IMR-90 (cell line): ENCODE results near the gene SPEF2. TPM values are rescaled to one million over a fixed set of nuclear protein-coding genes. Genes with fewer than 3 reads are reported as not detected.

Source experiments
- ATAC-seq: fragments of 200-7000 bp; cut with Tn5 transposase; 2 replicates; pipeline ENCODE4 v1.9.1; 2020; ENCODE audit warnings: low read depth, mild to moderate bottlenecking, moderate library complexity
- BruUV-seq: library from RNA; stranded (reverse); fragments of 400-500 nt; replicated peaks from 2 replicates; lab custom pipeline; 2021; lab: Mats Ljungman, UMichigan
- CTCF ChIA-PET: fragments of 300-600 bp; formaldehyde crosslinking; extraction: SDS; loops from one replicate; lab custom pipeline; 2021; ENCODE audit warnings: antibody characterized with exemption; lab: Yijun Ruan, JAX
- POLR2A ChIA-PET: fragments of 300-600 bp; sonication (Branson Sonifier 250); formaldehyde crosslinking; loops from one replicate; lab custom pipeline; 2022; ENCODE audit warnings: antibody characterized with exemption; ENCODE audit not compliant: unreplicated experiment; lab: Charles Lee
- DNase-seq: peaks from one replicate; pipeline ENCODE4 v3.0.0; 2013
- H2AFZ ChIP-seq: replicated peaks from 2 replicates; pipeline ENCODE3; 2013; ENCODE audit warnings: low read length, mild to moderate bottlenecking; ENCODE audit not compliant: poor library complexity
- H2AK5ac ChIP-seq: 2 replicates; pipeline ENCODE4 v1.6.1; 2013; ENCODE audit warnings: low read depth, low read length, inconsistent platforms
- H2AK9ac ChIP-seq: replicated peaks from 2 replicates; pipeline ENCODE3; 2013; ENCODE audit warnings: mild to moderate bottlenecking, low read depth, low read length, moderate library complexity; ENCODE audit not compliant: poor library complexity
- H2BK120ac ChIP-seq: 2 replicates; pipeline ENCODE4 v1.6.1; 2013; ENCODE audit warnings: low read depth, low read length, inconsistent platforms
- H2BK15ac ChIP-seq: 3 replicates; pipeline ENCODE4 v1.6.1; 2013; ENCODE audit warnings: low read depth, low read length, inconsistent platforms
- H2BK20ac ChIP-seq: 2 replicates; pipeline ENCODE4 v1.6.1; 2013; ENCODE audit warnings: low read depth, mild to moderate bottlenecking, inconsistent platforms, low read length, moderate library complexity
- H2BK5ac ChIP-seq: 2 replicates; pipeline ENCODE4 v1.6.1; 2013; ENCODE audit warnings: mild to moderate bottlenecking, low read depth, low read length, inconsistent platforms; ENCODE audit not compliant: poor library complexity, severe bottlenecking
- H3K14ac ChIP-seq: replicated peaks from 2 replicates; pipeline ENCODE4 v1.6.1; 2013; ENCODE audit warnings: low read depth, low read length, inconsistent platforms
- H3K18ac ChIP-seq: 2 replicates; pipeline ENCODE4 v1.6.1; 2013; ENCODE audit warnings: low read depth, low read length, control low read depth
- H3K23ac ChIP-seq: 2 replicates; pipeline ENCODE4 v1.6.1; 2013; ENCODE audit warnings: low read depth, low read length, inconsistent platforms
- H3K27ac ChIP-seq: 2 replicates; pipeline ENCODE4 v1.5.1; 2013; ENCODE audit warnings: mild to moderate bottlenecking, control low read depth, low read length; ENCODE audit not compliant: insufficient read depth
- H3K27me3 ChIP-seq: 2 replicates; pipeline ENCODE4 v1.6.1; 2013; ENCODE audit warnings: low read length; ENCODE audit not compliant: control insufficient read depth, insufficient read depth
- H3K36me3 ChIP-seq: 2 replicates; pipeline ENCODE4 v1.6.1; 2013; ENCODE audit warnings: low read length, mixed read lengths; ENCODE audit not compliant: control insufficient read depth, insufficient read depth
- H3K4ac ChIP-seq: 2 replicates; pipeline ENCODE4 v1.6.1; 2013; ENCODE audit warnings: low read depth, low read length, inconsistent platforms
- H3K4me1 ChIP-seq: 2 replicates; pipeline ENCODE4 v1.6.1; 2013; ENCODE audit warnings: low read length, mixed read lengths; ENCODE audit not compliant: control insufficient read depth, insufficient read depth
- H3K4me2 ChIP-seq: 2 replicates; pipeline ENCODE4 v1.6.1; 2013; ENCODE audit warnings: low read depth, mild to moderate bottlenecking, control low read depth, low read length, moderate library complexity
- H3K4me3 ChIP-seq: 2 replicates; pipeline ENCODE4 v1.5.1; 2013; ENCODE audit warnings: low read depth, mild to moderate bottlenecking, control low read depth, low read length, moderate library complexity; ENCODE audit not compliant: insufficient read depth
- H3K56ac ChIP-seq: 2 replicates; pipeline ENCODE4 v1.6.1; 2013; ENCODE audit warnings: low read length, inconsistent platforms; ENCODE audit not compliant: insufficient read depth; ENCODE audit errors: extremely low read depth
- H3K79me1 ChIP-seq, 2 experiments: 2 replicates each; pipeline ENCODE4 v1.6.1; 2013; ENCODE audit warnings: low read length in 2 of 2, inconsistent platforms in 1 of 2, low read depth in 1 of 2
- H3K9ac ChIP-seq: 2 replicates; pipeline ENCODE4 v1.6.1; 2013; ENCODE audit warnings: low read depth, low read length, control low read depth
- H3K9me1 ChIP-seq: 2 replicates; pipeline ENCODE4 v1.6.1; 2013; ENCODE audit warnings: low read length, inconsistent platforms; ENCODE audit not compliant: insufficient read depth
- H3K9me3 ChIP-seq: 2 replicates; pipeline ENCODE4 v1.6.1; 2013; ENCODE audit warnings: low read length; ENCODE audit not compliant: control insufficient read depth, insufficient read depth
- H4K20me1 ChIP-seq: 2 replicates; pipeline ENCODE4 v1.6.1; 2013; ENCODE audit warnings: low read length, inconsistent platforms; ENCODE audit not compliant: insufficient read depth
- H4K5ac ChIP-seq: 2 replicates; pipeline ENCODE4 v1.6.1; 2013; ENCODE audit warnings: mild to moderate bottlenecking, low read depth, low read length, control low read depth
- H4K8ac ChIP-seq, 2 experiments: 2 replicates each; pipeline ENCODE4 v1.6.1; 2013; ENCODE audit warnings: low read depth in 2 of 2, low read length in 2 of 2, control low read depth in 1 of 2, inconsistent platforms in 1 of 2
- H4K91ac ChIP-seq: 2 replicates; pipeline ENCODE4 v1.6.1; 2013; ENCODE audit warnings: low read depth, low read length, inconsistent platforms; ENCODE audit not compliant: insufficient read depth
- MAFK ChIP-seq: IDR thresholded peaks from 2 replicates; pipeline ENCODE4 v1.6.1; 2012; ENCODE audit warnings: low read depth, low read length, improper control_type of control experiment
- USF2 ChIP-seq: fragments of 150-350 bp; IDR thresholded peaks from 2 replicates; pipeline ENCODE4 v1.6.1; 2017; ENCODE audit warnings: mild to moderate bottlenecking, antibody characterized with exemption, low read length, low read depth
- WGBS, 2 experiments: methylation state at CpG; one replicate each; pipeline versions ENCODE4 v1.1.5 to v1.1.7; 2013; ENCODE audit warnings: missing lambda C conversion rate in 2 of 2; ENCODE audit not compliant: insufficient read length in 1 of 2; ENCODE audit errors: extremely low coverage in 2 of 2; 5-methylcytosine and 5-hydroxymethylcytosine counted together
- dilution Hi-C: fragments of 300-500 bp; cut with HindIII; formaldehyde crosslinking; loops from one replicate; pipeline ENCODE4 v1.14.3; 2018; ENCODE audit warnings: low sequenced_read_pairs; ENCODE audit not compliant: unreplicated experiment
- in situ Hi-C: fragments of 300-500 bp; cut with MboI; formaldehyde crosslinking; loops from 3 replicates; pipeline ENCODE4 v1.14.3; 2019; ENCODE audit warnings: low sequenced_read_pairs, inconsistent platforms, mixed read lengths
- intact Hi-C: fragments of 100-400 bp; cut with micrococcal nuclease; formaldehyde crosslinking; loops from 2 replicates; pipeline ENCODE4 v1.10.0; 2022
- polyA plus RNA-seq, 3 experiments: library from polyadenylated mRNA; depleted of rRNA; stranded (reverse); fragments of >200 nt; gene quantifications; 2 replicates each; pipeline ENCODE4 v1.2.3, GENCODE V29; 2012; ENCODE audit warnings: low replicate concordance in 1 of 3
- total RNA-seq: library from RNA; depleted of rRNA; stranded (reverse); fragments of >200 nt; gene quantifications from 2 replicates; pipeline ENCODE4 v1.2.3, GENCODE V29; 2012

SPEF2 gene
- total and polyA plus RNA-seq, 2 of the 4 experiments (the other 2 are of a cell fraction): 1.7 to 2.3 TPM

- ATAC-seq (no peak), DNase-seq (no peak)
- Histone ChIP-seq H3K9me3 (no peaks in the 10 kb centered on the region), H4K91ac (no peak overlapping the region), H3K79me1 (no peaks in the 10 kb centered on the region), H2AK9ac (no peak overlapping the region), H3K4ac (no peak overlapping the region), H3K4me3 (no peak overlapping the region), H4K8ac (no peak overlapping the region), H3K23ac (no peak overlapping the region), H3K14ac (no peak overlapping the region), H2AK5ac (no peak overlapping the region), H2AFZ (no peak overlapping the region), H2BK15ac (no peak overlapping the region), H3K56ac (no peak overlapping the region), H3K9me1 (no peaks in the 10 kb centered on the region), H2BK120ac (no peak overlapping the region), H2BK20ac (no peak overlapping the region), H2BK5ac (no peak overlapping the region), H3K27me3 (no peaks in the 10 kb centered on the region), H3K27ac (no peak overlapping the region), H3K36me3 (no peaks in the 10 kb centered on the region), H3K18ac (no peak overlapping the region), H3K4me2 (no peak overlapping the region), H4K5ac (no peak overlapping the region), H3K4me1 (no peaks in the 10 kb centered on the region), H3K9ac (no peak overlapping the region), H4K20me1 (no peaks in the 10 kb centered on the region)
- CTCF ChIA-PET: interaction anchor here (1.2 kb wide), 1 partner anchor 11 kb away, joined by 3 read pairs; no protein-coding TSS in a partner anchor
- intact Hi-C loops (no loop called here), in situ Hi-C loops (no loop called here), dilution Hi-C loops (no loop called here)
- POLR2A ChIA-PET: no interaction called here
- WGBS, 2 experiments: no CpG with 5 or more reads among the region's 2 CpGs
- no TSS peak for BruUV-seq
- TF ChIP-seq MAFK (peak; percentile 62; the same call in 1 of the 2 replicates), USF2 (no peak)
Observed at GRCh38 chr5:35709688-35710087, 92.0 kb downstream of the SPEF2 start.
